ENCODE results near the gene HAUS8. TPM values are rescaled to one million over a fixed set of nuclear protein-coding genes. Genes with fewer than 3 reads are reported as not detected.
A peak's percentile ranks its signal among the peaks of the same experiment; 100 is the strongest.

Gene HAUS8, protein sequence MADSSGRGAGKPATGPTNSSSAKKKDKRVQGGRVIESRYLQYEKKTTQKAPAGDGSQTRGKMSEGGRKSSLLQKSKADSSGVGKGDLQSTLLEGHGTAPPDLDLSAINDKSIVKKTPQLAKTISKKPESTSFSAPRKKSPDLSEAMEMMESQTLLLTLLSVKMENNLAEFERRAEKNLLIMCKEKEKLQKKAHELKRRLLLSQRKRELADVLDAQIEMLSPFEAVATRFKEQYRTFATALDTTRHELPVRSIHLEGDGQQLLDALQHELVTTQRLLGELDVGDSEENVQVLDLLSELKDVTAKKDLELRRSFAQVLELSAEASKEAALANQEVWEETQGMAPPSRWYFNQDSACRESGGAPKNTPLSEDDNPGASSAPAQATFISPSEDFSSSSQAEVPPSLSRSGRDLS
- total RNA-seq (10 to 100 TPM in 3 of 9 donors, 1 to 10 TPM in 6; 3.9 to 10.9 (median 8.7) TPM), polyA plus RNA-seq (10 to 100 TPM in 2 of 3 donors, 1 to 10 TPM in 1; 7.5 to 17.9 (median 17.5) TPM)
- long read RNA-seq, donor 1, partial matches to known transcripts: 0 of 8 reads
- long read RNA-seq, donor 1, other reads (novel, unspliced or antisense): 0 of 8 reads
- long read RNA-seq, donor 2, partial matches to known transcripts: 0 of 4 reads
- long read RNA-seq, donor 2, other reads (novel, unspliced or antisense): 0 of 4 reads
- long read RNA-seq, donor 3, partial matches to known transcripts: 0 of 3 reads
- long read RNA-seq, donor 3, other reads (novel, unspliced or antisense): 0 of 3 reads
- long read RNA-seq, donor 4, partial matches to known transcripts: 1 of 7 reads
- long read RNA-seq, donor 4, other reads (novel, unspliced or antisense): 2 of 7 reads
- long read RNA-seq, donor 5, transcript HAUS8-201 (11 exons, 1,568 nt): major isoform, 5 of 10 reads
- long read RNA-seq, donor 5, partial matches to known transcripts: 3 of 10 reads
- long read RNA-seq, donor 5, other reads (novel, unspliced or antisense): 2 of 10 reads
- long read RNA-seq, donor 6, partial matches to known transcripts: 0 of 6 reads
- long read RNA-seq, donor 6, other reads (novel, unspliced or antisense): 1 of 6 reads
- long read RNA-seq, donor 7, partial matches to known transcripts: 0 of 2 reads
- long read RNA-seq, donor 7, other reads (novel, unspliced or antisense): 0 of 2 reads
- long read RNA-seq, donor 8, transcript HAUS8-206 (2 exons, 675 nt): major isoform, 7 of 11 reads
- long read RNA-seq, donor 8, partial matches to known transcripts: 0 of 11 reads
- long read RNA-seq, donor 8, other reads (novel, unspliced or antisense): 0 of 11 reads
- long read RNA-seq, donor 9, partial matches to known transcripts: 0 of 2 reads
- long read RNA-seq, donor 9, other reads (novel, unspliced or antisense): 0 of 2 reads
- long read RNA-seq, donor 10, partial matches to known transcripts: 0 of 4 reads
- long read RNA-seq, donor 10, other reads (novel, unspliced or antisense): 0 of 4 reads

DNA sequence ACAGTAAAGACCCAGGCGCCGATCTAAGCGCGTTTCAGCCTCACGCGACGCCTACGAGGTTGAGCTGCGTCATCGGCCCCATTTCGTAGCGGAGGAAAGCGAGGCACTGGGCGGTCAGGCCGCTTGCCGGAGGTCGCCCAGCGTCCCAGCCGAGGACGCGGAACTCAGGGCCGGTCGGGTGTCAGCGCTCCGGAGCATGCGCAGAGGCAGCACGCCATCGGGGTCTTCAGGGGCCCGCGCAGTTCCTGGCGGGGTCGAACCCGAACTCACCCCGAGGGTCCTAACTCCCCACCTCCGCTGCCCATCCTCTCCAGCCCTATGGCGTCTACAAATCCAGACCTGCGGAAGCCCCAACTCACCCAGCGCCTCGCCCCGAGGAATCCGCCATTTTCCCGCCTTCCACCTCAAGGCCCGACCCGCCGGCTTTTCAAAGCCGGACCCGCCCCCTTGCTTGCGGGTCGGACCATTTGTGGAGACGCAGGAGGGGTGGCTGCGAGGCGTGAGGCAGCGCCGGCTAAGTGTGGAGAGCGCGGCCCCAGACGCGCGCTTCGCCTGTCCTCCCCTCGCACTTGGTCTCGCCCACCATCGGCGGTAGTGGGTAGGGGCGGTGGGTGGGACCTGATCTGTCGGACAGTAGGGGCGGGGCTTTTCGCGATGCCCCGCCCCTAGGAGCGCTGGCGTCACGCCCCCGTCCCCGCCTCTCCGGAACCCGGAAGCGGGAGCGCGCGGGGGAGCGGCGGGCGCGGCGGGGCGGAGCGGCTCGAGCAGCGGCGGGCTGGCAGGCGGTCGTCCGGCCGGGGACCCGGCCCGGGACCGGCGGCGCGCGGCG lies at the start of gene HAUS8, which contains the start of gene MYO9B:
Gene HAUS8 (minus strand): TSS at position 418 of the 829 bp plus-strand sequence. CDS start 30 bp downstream, at position 388.
Gene MYO9B (plus strand): TSS at position 743 of the 829 bp plus-strand sequence. CDS start 25,941 bp downstream, outside the sequence.
- Histone ChIP-seq H3K9me3 (replicated peaks in 1 of 3) (no peaks in the 10 kb centered on the region), H3K4me1 (replicated peaks in 1 of 2) (peaks cover 29 to 43% of the 10 kb centered on the region in 2 donors), H3K27ac (peak within 1 kb of the TSS; percentile 77 to 95 (median 83)), H3K27me3 (no peaks in the 10 kb centered on the region), H3K36me3 (replicated peaks in 1 of 2) (no peaks in the 10 kb centered on the region), H3K4me3 (peak within 1 kb of the TSS; percentile 59 to 89 (median 74))
- peak; percentile 99 to 100 (median 100) for DNase-seq
- TF ChIP-seq, protein P1, sequence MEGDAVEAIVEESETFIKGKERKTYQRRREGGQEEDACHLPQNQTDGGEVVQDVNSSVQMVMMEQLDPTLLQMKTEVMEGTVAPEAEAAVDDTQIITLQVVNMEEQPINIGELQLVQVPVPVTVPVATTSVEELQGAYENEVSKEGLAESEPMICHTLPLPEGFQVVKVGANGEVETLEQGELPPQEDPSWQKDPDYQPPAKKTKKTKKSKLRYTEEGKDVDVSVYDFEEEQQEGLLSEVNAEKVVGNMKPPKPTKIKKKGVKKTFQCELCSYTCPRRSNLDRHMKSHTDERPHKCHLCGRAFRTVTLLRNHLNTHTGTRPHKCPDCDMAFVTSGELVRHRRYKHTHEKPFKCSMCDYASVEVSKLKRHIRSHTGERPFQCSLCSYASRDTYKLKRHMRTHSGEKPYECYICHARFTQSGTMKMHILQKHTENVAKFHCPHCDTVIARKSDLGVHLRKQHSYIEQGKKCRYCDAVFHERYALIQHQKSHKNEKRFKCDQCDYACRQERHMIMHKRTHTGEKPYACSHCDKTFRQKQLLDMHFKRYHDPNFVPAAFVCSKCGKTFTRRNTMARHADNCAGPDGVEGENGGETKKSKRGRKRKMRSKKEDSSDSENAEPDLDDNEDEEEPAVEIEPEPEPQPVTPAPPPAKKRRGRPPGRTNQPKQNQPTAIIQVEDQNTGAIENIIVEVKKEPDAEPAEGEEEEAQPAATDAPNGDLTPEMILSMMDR (IDR thresholded peaks at IDR 0.05): no peak
- peak; percentile 71 to 81 for TF ChIP-seq POLR2A (IDR thresholded peaks at IDR 0.05)
- 0% methylated on average over 5 to 103 of the region's 103 CpGs for WGBS, 4 donors
- intact Hi-C loops (cut with DNase I): no loop called here

DNA sequence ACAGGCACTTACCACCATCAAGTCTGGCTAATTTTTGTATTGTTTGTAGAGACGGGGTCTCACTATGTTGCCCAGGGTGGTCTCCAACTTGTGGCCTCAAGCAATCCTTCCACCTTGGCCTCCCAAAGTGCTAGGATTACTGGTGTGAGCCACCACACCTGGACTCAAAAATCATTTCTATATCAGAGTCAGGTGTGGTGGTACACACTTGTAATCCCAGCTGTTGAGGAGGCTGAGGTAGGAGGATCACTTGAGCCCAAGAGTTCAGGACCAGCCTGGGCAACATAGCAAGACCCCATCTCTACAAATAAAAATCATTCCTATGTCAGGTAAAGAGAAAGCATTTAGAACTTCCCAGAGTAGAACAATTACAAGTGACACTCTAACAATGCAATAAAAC lies 48.8 kb upstream of the HAUS8 start:
- no peaks in the 10 kb centered on the region for H3K27me3 ChIP-seq
- WGBS, 4 donors: 83 to 92% (median 90%) methylated on average over 1 of the region's 1 CpG
- no peaks in the 10 kb centered on the region for H3K36me3 ChIP-seq (replicated peaks in 1 of 2)
- no peak overlapping the region for H3K4me3 ChIP-seq
- peaks cover 11 to 24% of the 10 kb centered on the region in 2 donors for H3K4me1 ChIP-seq (replicated peaks in 1 of 2)
- intact Hi-C loops (cut with DNase I): no loop called here
- TF ChIP-seq, protein P1 (IDR thresholded peaks at IDR 0.05): no peak
- no peak for TF ChIP-seq POLR2A (IDR thresholded peaks at IDR 0.05)
- no peak overlapping the region for H3K27ac ChIP-seq
- H3K9me3 ChIP-seq (replicated peaks in 1 of 3): no peaks in the 10 kb centered on the region
- no peak for DNase-seq

DNA sequence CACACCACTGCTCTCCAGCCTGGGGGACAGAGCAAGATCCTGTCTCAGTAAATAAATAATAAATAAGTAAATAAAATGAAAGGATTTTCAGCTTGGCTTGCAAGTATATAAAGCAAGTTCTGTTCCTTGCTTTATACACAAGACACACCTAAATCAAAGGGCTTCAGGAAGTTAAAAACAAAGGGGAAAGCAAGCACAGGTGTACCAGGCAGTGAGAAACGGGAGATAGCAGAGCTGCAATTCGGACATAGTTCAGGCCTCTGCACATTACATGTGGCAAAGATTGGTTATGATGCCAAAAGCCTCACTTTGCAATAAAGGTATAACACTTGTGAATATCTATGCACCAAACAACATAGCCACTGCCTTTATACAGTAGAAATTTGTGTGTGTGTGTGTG lies 47.8 kb upstream of the HAUS8 start:
- no peak for DNase-seq
- intact Hi-C loops (cut with DNase I): no loop called here
- Histone ChIP-seq H3K27me3 (no peaks in the 10 kb centered on the region), H3K4me3 (no peak overlapping the region), H3K9me3 (replicated peaks in 1 of 3) (no peaks in the 10 kb centered on the region), H3K27ac (no peak overlapping the region), H3K4me1 (replicated peaks in 1 of 2) (peaks cover 1 to 15% of the 10 kb centered on the region in 2 donors), H3K36me3 (replicated peaks in 1 of 2) (no peaks in the 10 kb centered on the region)
- TF ChIP-seq POLR2A (IDR thresholded peaks at IDR 0.05): no peak
- TF ChIP-seq, protein P1 (IDR thresholded peaks at IDR 0.05): no peak
- WGBS, 4 donors: 95 to 99% (median 98%) methylated on average over 2 of the region's 2 CpGs
